SK-N-SH (cell line): ENCODE data around the gene GPR155.

ENCODE experiments used
- ELF1 ChIP-seq: IDR thresholded peaks from 2 replicates; pipeline ENCODE4 v1.4.0; 2012
- EP300 ChIP-seq, 2 experiments: IDR thresholded peaks; 2 replicates each; pipeline versions ENCODE4 v1.4.0 to v1.6.1; 2012; ENCODE audit warnings: borderline replicate concordance in 1 of 2, low read depth in 1 of 2, low read length in 1 of 2
- FOXM1 ChIP-seq: IDR thresholded peaks from 2 replicates; pipeline ENCODE4 v1.4.0; 2012; ENCODE audit warnings: low read depth, mild to moderate bottlenecking
- MAX ChIP-seq: IDR thresholded peaks from 2 replicates; pipeline ENCODE4 v1.4.0; 2012; ENCODE audit warnings: low read depth
- PBX3 ChIP-seq: IDR thresholded peaks from 2 replicates; pipeline ENCODE4; 2012
- POLR2AphosphoS5 ChIP-seq: IDR thresholded peaks from 2 replicates; pipeline ENCODE4 v1.6.1; 2012; ENCODE audit warnings: low read depth, low read length
- RAD21 ChIP-seq: IDR thresholded peaks from 2 replicates; pipeline ENCODE4 v1.6.1; 2012; ENCODE audit warnings: mild to moderate bottlenecking, low read length
- RXRA ChIP-seq: IDR thresholded peaks from 2 replicates; pipeline ENCODE4 v1.4.0; 2012; ENCODE audit warnings: low read depth, mild to moderate bottlenecking, borderline replicate concordance
- TAF1 ChIP-seq: IDR thresholded peaks from 2 replicates; pipeline ENCODE4 v1.6.1; 2012; ENCODE audit warnings: low read depth, mild to moderate bottlenecking, low read length, moderate library complexity, borderline replicate concordance
- TEAD4 ChIP-seq: IDR thresholded peaks from 2 replicates; pipeline ENCODE4 v1.4.0; 2012; ENCODE audit warnings: mild to moderate bottlenecking, borderline replicate concordance; ENCODE audit not compliant: insufficient read depth
- YY1 ChIP-seq: IDR thresholded peaks from 2 replicates; pipeline ENCODE4 v1.4.0; 2012; ENCODE audit warnings: low read depth, mild to moderate bottlenecking
- ZBTB33 ChIP-seq: IDR thresholded peaks from 2 replicates; pipeline ENCODE4 v1.4.0; 2012; ENCODE audit warnings: low read depth, borderline replicate concordance
- TF ChIP-seq, protein P1 (sequence below): fragments of 200-600 bp; sonication (generic); IDR thresholded peaks from 2 replicates; pipeline ENCODE4 v1.6.1; 2017; ENCODE audit warnings: antibody characterized with exemption, mild to moderate bottlenecking, moderate library complexity
- TF ChIP-seq, protein P2 (sequence below): IDR thresholded peaks from 2 replicates; pipeline ENCODE4 v1.6.1; 2012; ENCODE audit warnings: mild to moderate bottlenecking, low read depth, low read length, moderate library complexity

DNA sequence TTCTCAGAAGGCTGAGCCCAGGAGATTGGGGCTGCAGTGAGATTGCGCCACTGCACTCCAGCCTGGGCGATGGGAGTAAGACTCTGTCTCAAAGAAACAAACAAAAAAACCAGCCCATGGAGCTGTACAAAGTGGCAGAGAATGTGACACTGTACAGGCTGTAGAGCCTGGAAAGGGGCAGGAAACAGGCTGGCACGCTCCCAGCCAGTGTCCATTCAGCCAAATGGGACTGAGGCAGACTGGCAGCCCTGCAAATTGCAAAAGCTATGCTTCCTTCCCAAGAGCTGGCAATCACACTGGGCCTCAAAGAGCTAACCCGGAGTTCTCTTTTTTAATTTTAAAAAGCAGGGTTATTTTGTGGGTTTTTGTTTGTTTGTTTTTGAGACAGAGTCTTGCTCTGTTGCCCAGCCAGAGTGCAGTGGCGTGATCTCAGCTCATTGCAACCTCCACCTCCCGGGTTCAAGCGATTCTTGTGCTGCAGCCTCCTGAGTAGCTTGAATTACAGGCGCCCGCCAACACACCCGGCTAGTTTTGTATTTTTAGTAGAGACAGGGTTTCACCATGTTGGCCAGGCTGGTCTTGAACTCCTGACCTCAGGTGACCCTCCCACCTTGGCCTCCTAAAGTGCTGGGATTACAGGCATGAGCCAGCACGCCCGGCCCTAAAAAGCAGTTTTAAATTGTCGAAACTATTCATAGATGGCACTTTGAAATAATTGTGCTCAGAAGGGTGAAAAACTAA lies 48.5 kb downstream of the GPR155 start:
- no peak for TF ChIP-seq YY1
- TF ChIP-seq PBX3: no peak
- TF ChIP-seq, protein P1, sequence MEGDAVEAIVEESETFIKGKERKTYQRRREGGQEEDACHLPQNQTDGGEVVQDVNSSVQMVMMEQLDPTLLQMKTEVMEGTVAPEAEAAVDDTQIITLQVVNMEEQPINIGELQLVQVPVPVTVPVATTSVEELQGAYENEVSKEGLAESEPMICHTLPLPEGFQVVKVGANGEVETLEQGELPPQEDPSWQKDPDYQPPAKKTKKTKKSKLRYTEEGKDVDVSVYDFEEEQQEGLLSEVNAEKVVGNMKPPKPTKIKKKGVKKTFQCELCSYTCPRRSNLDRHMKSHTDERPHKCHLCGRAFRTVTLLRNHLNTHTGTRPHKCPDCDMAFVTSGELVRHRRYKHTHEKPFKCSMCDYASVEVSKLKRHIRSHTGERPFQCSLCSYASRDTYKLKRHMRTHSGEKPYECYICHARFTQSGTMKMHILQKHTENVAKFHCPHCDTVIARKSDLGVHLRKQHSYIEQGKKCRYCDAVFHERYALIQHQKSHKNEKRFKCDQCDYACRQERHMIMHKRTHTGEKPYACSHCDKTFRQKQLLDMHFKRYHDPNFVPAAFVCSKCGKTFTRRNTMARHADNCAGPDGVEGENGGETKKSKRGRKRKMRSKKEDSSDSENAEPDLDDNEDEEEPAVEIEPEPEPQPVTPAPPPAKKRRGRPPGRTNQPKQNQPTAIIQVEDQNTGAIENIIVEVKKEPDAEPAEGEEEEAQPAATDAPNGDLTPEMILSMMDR: no peak
- no peak for TF ChIP-seq MAX
- no peak for TF ChIP-seq ELF1
- no peak for TF ChIP-seq POLR2AphosphoS5
- no peak for TF ChIP-seq ZBTB33
- no peak for TF ChIP-seq FOXM1
- TF ChIP-seq EP300 (IDR thresholded peaks at IDR 0.05; ENCODE audit: borderline replicate concordance in 1 of 2, low read depth in 1 of 2, low read length in 1 of 2): no peak
- TF ChIP-seq, protein P2, sequence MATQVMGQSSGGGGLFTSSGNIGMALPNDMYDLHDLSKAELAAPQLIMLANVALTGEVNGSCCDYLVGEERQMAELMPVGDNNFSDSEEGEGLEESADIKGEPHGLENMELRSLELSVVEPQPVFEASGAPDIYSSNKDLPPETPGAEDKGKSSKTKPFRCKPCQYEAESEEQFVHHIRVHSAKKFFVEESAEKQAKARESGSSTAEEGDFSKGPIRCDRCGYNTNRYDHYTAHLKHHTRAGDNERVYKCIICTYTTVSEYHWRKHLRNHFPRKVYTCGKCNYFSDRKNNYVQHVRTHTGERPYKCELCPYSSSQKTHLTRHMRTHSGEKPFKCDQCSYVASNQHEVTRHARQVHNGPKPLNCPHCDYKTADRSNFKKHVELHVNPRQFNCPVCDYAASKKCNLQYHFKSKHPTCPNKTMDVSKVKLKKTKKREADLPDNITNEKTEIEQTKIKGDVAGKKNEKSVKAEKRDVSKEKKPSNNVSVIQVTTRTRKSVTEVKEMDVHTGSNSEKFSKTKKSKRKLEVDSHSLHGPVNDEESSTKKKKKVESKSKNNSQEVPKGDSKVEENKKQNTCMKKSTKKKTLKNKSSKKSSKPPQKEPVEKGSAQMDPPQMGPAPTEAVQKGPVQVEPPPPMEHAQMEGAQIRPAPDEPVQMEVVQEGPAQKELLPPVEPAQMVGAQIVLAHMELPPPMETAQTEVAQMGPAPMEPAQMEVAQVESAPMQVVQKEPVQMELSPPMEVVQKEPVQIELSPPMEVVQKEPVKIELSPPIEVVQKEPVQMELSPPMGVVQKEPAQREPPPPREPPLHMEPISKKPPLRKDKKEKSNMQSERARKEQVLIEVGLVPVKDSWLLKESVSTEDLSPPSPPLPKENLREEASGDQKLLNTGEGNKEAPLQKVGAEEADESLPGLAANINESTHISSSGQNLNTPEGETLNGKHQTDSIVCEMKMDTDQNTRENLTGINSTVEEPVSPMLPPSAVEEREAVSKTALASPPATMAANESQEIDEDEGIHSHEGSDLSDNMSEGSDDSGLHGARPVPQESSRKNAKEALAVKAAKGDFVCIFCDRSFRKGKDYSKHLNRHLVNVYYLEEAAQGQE: no peak
- no peak for TF ChIP-seq RXRA
- no peak for TF ChIP-seq RAD21
- TF ChIP-seq TAF1: no peak
- no peak for TF ChIP-seq TEAD4
